MV-4-11 (cell line): ENCODE measurements around the gene CFC1B.
"Not testable (repeated sequence)": the region's sequence is repeated elsewhere in the genome, so short reads cannot be mapped to it uniquely, and the experiment has no call there.

Source experiments
- DNase-seq: peaks from one replicate; lab custom pipeline; 2025; lab: John Stamatoyannopoulos, UW

Gene CFC1B

DNA sequence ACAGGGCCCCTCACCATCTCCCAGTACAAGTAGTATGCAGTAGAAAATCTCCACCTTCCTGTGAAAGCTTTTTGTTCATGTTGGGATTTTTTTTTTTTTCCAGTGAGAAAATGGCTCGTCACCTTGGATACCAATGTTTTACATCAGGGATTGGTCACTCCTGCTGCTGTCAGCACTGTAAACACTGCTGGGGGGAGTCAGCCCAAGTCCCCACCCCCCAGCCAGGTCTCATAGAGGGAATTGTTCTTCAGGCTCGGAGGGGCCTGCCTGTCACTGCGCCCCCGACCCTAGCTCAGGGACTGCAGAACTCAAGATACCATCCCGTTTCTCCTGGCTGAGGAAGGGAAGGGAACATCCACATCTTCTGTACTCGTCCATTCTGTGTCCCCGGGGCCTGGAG lies at the start of gene CFC1B:
TSS of gene CFC1B (plus strand) at position 231 of the 400 bp plus-strand sequence. CDS start 263 bp downstream, outside the sequence.
- not testable (repeated sequence) for DNase-seq

DNA sequence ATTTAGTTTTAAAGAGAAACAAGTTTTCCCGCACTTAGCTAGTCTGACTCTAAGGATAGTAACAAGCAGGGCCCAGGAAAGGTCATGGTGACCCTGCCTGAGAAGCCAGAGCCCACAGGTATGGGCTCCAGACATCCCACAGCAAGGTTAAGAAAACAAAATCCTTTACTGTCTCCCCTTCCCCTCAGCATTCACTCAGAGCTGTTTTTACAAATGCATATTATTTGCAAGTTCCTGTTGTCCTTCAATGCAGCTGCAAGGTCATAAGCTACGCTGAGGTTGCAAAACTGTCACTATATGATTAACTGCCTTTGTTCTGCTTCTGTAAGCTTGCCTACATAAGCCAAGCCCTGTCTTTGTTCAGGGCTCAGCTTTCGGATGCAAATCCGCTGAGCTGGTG lies 29.9 kb upstream of the CFC1B start:
- not testable (repeated sequence) for DNase-seq

DNA sequence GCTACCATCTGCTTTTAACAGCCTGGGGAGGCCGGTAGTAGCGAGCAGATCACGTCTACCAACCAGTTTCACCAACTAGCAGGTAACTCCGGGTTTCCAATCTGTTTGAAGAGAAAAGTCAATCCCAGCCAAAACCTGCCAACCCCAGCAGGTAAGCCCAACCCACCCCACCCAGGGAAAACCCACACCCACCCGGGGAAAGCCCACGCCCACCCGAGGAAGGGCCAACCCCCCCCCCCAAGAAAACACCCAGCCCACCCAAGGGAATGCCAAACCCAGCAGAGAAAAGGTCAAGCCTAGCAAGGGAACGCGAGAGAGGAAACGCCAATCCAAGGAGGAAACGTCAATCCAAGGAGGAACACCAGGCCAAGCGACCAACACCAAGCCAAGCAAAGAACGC lies 11.8 kb upstream of the CFC1B start, which contains the start of gene POTEI:
TSS of gene POTEI (minus strand) at position 101 of the 400 bp plus-strand sequence. CDS start at position 8, 93 bp downstream.
- not testable (repeated sequence) for DNase-seq

GRCh38 chr2:130510807-130511746 lies 9.9 kb upstream of the CFC1B start:
- not testable (repeated sequence) for DNase-seq

- DNase-seq = not testable (repeated sequence)
Measured at GRCh38 chr2:130511747-130512451, 9.1 kb upstream of the CFC1B start.

GRCh38 chr2:130518516-130519106 lies 2.4 kb upstream of the CFC1B start:
- not testable (repeated sequence) for DNase-seq

DNA sequence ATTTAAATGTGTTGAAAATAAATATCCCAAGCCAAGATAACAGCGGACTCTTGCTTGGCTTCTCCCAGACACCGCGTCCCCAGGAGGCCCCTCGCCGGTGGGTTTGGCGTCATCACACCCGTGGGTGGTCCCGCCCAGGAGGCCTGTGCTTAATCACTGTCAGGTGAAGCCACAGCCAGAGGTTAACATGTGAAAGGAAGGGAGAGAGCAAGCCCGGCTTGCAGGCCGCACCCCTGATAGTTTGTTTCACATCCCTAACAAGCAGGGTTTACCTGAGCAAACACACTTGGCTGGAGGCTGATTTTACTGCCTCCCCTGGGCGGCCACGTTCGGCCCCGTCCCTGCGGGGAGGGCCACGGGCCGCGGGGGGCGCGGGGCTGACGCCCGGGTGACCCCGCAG lies 1.4 kb downstream of the CFC1B start:
- not testable (repeated sequence) for DNase-seq

DNA sequence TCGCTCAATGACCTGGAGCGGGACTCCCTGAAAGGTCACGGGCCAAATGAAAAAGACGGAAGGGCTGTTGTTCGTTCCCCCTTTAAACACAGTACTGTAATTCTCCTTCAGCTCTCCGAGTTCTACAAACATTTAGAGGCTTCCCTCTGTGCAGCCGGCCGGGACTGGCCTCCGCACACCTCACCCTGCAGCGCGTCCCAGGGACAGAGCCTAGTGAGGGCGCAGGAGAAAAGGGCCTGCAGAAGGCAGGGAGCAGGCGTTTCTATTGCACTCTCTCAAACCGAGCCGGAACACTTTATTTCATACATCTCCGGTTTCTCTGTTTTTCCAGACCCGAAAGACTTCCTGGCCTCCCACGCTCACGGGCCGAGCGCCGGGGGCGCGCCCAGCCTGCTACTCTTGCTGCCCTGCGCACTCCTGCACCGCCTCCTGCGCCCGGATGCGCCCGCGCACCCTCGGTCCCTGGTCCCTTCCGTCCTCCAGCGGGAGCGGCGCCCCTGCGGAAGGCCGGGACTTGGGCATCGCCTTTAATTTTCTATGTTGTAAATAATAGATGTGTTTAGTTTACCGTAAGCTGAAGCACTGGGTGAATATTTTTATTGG lies 6.4 kb downstream of the CFC1B start:
- not testable (repeated sequence) for DNase-seq

DNA sequence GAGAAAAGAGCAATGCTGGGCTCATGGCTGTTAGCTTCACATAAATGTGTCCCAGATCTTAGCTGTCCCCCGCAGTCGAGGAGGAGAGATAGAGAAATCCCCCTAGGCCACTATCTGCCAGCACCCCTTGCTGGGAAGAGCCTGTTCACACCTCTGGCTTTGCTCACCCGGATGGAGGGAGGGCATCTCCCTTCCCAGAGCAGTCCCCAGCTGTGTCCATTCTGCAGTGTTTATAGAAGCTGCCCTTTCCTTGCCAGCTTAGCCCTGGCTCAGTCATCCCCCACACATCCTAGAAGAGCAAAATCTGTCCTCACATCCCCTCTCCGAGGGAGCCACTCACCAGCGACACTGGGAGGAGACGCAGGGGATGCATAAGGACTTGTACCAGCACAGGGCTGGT lies 8.5 kb downstream of the CFC1B start:
- not testable (repeated sequence) for DNase-seq

GRCh38 chr2:130530212-130530611 lies 9.2 kb downstream of the CFC1B start:
- DNase-seq = not testable (repeated sequence)

GRCh38 chr2:130531225-130531624 lies 10.2 kb downstream of the CFC1B start:
- DNase-seq = not testable (repeated sequence)

- not testable (repeated sequence) for DNase-seq
Measured at GRCh38 chr2:130531672-130532071, 10.7 kb downstream of the CFC1B start.

DNA sequence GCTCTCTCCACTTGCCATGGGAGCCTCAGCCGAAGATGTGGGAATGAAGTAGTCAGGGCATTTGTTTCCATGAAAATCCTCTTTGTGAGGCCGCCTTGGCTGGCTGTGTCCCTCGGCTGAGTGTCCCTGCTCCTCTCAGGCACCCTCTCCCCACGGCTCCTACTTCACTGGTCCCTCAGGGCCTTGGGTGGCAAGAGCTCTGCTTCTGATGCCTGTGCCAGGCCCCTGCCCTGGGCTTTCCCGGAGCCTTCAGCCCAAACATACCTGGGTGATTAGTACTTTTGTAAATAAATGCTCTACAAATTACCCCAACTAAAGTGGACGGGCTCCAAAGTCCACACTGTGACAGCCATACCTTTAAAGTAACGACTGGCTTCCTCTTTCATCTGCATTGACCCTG lies 15.6 kb downstream of the CFC1B start:
- not testable (repeated sequence) for DNase-seq

- DNase-seq = not testable (repeated sequence)
Measured at GRCh38 chr2:130538271-130538670, 17.2 kb downstream of the CFC1B start.

DNA sequence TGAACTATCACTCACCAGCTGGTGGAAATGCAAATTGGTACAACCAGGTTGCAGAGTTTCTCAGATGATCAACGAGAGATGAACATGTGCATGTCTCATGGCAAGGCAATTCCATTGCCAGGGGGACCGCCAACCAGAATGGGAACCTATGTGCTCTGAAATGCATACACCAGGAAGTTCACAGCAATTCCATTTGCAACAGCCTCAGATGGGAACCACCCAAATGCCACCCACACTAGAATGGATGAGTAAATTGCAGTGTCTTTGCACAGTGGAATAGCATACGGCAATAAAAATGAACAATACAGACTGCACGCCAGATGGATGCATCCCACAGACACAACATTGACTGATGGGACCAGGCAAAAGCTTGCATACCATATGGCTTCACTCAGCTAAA lies 21.8 kb downstream of the CFC1B start:
- not testable (repeated sequence) for DNase-seq

- DNase-seq = not testable (repeated sequence)
Measured at GRCh38 chr2:130543785-130544528, 22.9 kb downstream of the CFC1B start.

DNA sequence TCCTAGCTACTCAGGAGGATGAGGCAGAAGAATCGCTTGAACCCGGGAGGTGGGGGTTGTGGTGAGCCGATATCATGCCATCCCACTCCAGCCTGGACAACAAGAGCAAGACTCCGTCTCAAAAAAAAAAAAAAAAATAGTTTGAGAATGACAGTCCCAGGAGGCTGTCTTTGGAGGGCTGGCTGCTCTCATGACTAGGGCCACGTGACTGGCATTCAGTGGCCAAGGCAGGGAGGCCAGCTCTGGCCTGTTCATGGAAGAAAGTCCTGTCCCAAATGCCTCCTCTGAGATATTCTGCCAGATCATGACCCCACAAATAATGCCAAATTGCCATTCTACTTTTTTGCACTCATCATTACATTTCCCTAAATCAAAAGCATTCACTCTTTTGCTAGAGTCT lies 24.0 kb downstream of the CFC1B start:
- DNase-seq = not testable (repeated sequence)

DNA sequence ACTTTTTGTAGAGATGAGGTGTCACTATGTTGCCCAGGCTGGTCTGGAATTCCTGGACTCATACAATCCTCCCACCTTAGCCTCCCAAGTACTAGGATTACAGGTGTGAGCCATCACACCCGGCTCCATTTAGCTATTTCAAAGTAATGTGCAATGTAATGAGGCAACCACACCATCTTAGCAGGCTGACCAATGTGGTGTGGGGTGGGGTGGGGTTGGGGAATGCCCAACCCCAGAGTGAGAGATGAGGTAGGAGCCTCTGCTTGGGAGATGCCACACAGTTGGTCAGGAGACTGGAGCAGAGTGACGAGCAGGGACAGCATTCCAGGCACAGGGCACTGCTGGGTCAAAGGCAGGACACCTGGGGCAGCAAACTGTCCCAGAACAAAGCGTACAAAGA lies 27.4 kb downstream of the CFC1B start:
- not testable (repeated sequence) for DNase-seq

DNA sequence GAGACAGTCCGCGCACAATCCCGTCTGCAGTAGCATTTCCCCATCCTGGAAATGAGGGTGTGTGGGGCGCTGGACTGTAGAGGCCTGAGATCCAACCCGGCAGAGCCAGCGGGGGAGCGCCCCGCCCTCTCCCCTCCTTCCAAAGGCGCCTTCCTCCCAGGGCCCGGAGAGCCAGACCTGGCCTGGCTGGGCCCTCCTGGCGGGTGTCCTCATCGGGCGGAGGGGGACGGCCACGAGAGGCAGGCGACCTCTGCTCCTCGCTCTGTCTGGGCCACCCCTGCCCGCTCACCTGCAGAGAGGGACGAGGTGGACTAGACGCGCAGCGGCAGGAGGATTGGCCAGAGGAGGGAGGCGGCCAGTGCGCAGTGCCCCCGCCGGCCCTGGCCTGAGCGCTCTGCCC lies 28.5 kb downstream of the CFC1B start:
- not testable (repeated sequence) for DNase-seq

DNA sequence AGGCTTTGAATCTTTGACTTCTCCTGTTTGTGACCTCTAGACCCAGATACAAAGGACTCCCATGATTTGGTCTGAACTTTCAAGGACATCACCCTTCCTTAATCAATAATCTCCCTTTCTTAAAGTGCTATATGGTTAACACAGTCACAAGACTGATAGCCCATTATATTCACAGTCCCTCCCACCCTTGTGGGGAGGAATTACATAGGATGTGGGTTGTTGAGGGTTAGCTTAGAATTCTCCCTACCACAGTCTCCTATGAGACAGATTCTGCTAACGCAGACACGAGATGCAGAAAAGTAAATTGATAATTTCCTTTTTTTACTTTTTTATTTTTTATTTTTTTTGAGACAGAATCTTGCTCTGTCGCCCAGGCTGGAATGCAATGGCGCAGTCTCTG lies 33.2 kb downstream of the CFC1B start:
- not testable (repeated sequence) for DNase-seq

- not testable (repeated sequence) for DNase-seq
Measured at GRCh38 chr2:130556441-130556840, 35.4 kb downstream of the CFC1B start.
